Omental fat pad (tissue), 4 donors: ENCODE data around the gene MAN1B1. TPM values are rescaled to one million over a fixed set of nuclear protein-coding genes. Genes with fewer than 3 reads are reported as not detected.
"Not testable (repeated sequence)": the region's sequence is repeated elsewhere in the genome, so short reads cannot be mapped to it uniquely, and the experiment has no call there.

Experiments
- ATAC-seq: fragments of 150-250 bp; one replicate; pipeline ENCODE4 v1.9.1; 2016; ENCODE audit warnings: mild to moderate bottlenecking, moderate library complexity; ENCODE audit not compliant: low FRiP score
- DNase-seq: peaks from one replicate; pipeline ENCODE4 v3.0.0-alpha.2; 2019; ENCODE audit warnings: low spot score
- total RNA-seq, 4 donors: library from RNA; depleted of rRNA; stranded (reverse); fragments of >200 nt; gene quantifications; one replicate each; pipeline ENCODE4 v1.1.0, GENCODE V29; 2016
- TF ChIP-seq, protein P1 (sequence below), 3 donors: fragments of 450-650 bp; IDR thresholded peaks; one replicate each; pipeline ENCODE4 v1.5.1; 2016 to 2017; ENCODE audit warnings: antibody characterized with exemption in 3 of 3, mild to moderate bottlenecking in 3 of 3, moderate library complexity in 2 of 3

MAN1B1 gene
- total RNA-seq, 4 donors from 2014 or later = 30.2 to 39.9 (median 33.9) TPM

DNA sequence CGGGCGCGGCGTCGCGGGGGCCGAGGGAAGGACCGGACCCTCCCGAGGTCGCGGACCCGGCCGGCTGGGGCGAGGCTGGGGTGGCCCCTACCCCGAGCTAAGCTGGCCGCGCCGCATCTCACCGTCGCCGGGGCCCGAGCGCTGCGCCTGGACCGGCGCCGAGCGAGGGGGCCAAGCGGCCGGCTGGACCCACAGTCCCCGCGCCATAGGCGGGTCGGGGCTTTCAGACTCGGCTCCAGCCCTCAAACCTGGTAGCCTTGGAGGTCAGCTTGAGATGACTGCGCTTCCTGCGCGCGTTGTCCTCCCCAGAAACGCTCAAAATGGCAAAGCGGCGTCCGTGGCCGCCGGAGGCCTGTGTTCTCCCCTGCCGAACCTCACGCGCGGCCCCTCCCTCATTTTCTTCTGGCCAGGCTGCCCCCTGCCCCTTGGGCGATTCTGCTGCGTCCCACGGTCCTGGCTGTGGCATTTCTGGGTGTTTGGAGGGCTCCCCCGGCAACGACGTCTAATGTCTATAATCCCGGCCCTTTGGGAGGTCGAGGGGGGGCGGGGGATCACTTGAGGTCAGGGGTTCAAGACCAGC lies 43.5 kb downstream of the MAN1B1 start:
- ATAC-seq (no peak), DNase-seq (no peak)
- TF ChIP-seq, protein P1, sequence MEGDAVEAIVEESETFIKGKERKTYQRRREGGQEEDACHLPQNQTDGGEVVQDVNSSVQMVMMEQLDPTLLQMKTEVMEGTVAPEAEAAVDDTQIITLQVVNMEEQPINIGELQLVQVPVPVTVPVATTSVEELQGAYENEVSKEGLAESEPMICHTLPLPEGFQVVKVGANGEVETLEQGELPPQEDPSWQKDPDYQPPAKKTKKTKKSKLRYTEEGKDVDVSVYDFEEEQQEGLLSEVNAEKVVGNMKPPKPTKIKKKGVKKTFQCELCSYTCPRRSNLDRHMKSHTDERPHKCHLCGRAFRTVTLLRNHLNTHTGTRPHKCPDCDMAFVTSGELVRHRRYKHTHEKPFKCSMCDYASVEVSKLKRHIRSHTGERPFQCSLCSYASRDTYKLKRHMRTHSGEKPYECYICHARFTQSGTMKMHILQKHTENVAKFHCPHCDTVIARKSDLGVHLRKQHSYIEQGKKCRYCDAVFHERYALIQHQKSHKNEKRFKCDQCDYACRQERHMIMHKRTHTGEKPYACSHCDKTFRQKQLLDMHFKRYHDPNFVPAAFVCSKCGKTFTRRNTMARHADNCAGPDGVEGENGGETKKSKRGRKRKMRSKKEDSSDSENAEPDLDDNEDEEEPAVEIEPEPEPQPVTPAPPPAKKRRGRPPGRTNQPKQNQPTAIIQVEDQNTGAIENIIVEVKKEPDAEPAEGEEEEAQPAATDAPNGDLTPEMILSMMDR (IDR thresholded peaks at IDR 0.05) = no peak

- TF ChIP-seq, protein P1 (IDR thresholded peaks at IDR 0.05) = no peak
- no peak for DNase-seq
- no peak for ATAC-seq
Observed at GRCh38 chr9:137134191-137134590, 47.4 kb downstream of the MAN1B1 start.

GRCh38 chr9:137135154-137135553 lies 48.4 kb downstream of the MAN1B1 start:
- not testable (repeated sequence) for DNase-seq, ATAC-seq

- ATAC-seq = peak; percentile 6
Observed at GRCh38 chr9:137136261-137136880, 49.6 kb downstream of the MAN1B1 start.

GRCh38 chr9:137136881-137137607 lies 50.3 kb downstream of the MAN1B1 start:
- ATAC-seq (no peak), DNase-seq (no peak)
- TF ChIP-seq, protein P1 (IDR thresholded peaks at IDR 0.05) = no peak

More at GRCh38 chr9:137136261-137136880, 49.6 kb downstream of the MAN1B1 start:
- no peak for DNase-seq
- TF ChIP-seq, protein P1 (IDR thresholded peaks at IDR 0.05) = no peak

- TF ChIP-seq, protein P1 (IDR thresholded peaks at IDR 0.05) = no peak
- ATAC-seq (no peak), DNase-seq (no peak)
Observed at GRCh38 chr9:137138058-137138721, 51.4 kb downstream of the MAN1B1 start.
